Stimulated activated naive CD8-positive, alpha-beta T cell treated with anti-CD3 and anti-CD28 coated beads, Interleukin-15, Interleukin-2, amounts not matched to agents 100 ng/mL and 50 ng/mL, for 24 hours (primary cell): Measurements from ENCODE around the gene ALDH1A3.
A peak's percentile ranks its signal among the peaks of the same experiment; 100 is the strongest.

Experiments used
- H3K27ac Mint-ChIP-seq: one replicate; pipeline ENCODE4 v1.8.0; 2021; ENCODE audit warnings: mild to moderate bottlenecking, mixed read lengths
- H3K27me3 Mint-ChIP-seq: one replicate; pipeline ENCODE4 v1.8.0; 2021; ENCODE audit warnings: mixed read lengths
- H3K36me3 Mint-ChIP-seq: one replicate; pipeline ENCODE4 v1.8.0; 2021; ENCODE audit warnings: low read depth, mixed read lengths
- H3K4me1 Mint-ChIP-seq: one replicate; pipeline ENCODE4 v1.8.0; 2021; ENCODE audit warnings: low read depth, mixed read lengths
- H3K4me3 Mint-ChIP-seq: one replicate; pipeline ENCODE4 v1.8.0; 2021; ENCODE audit warnings: mild to moderate bottlenecking, mixed read lengths
- H3K9me3 Mint-ChIP-seq: one replicate; pipeline ENCODE4 v1.8.0; 2021; ENCODE audit warnings: mixed read lengths

ALDH1A3 gene

GRCh38 chr15:100900136-100900794, 20.6 kb downstream of the ALDH1A3 start:
- peaks cover 10% of the 10 kb centered on the region for H3K27me3 Mint-ChIP-seq
- no peak overlapping the region for H3K27ac Mint-ChIP-seq
- H3K36me3 Mint-ChIP-seq = no peaks in the 10 kb centered on the region
- H3K9me3 Mint-ChIP-seq = no peaks in the 10 kb centered on the region
- H3K4me3 Mint-ChIP-seq = no peak overlapping the region
- no peaks in the 10 kb centered on the region for H3K4me1 Mint-ChIP-seq

DNA sequence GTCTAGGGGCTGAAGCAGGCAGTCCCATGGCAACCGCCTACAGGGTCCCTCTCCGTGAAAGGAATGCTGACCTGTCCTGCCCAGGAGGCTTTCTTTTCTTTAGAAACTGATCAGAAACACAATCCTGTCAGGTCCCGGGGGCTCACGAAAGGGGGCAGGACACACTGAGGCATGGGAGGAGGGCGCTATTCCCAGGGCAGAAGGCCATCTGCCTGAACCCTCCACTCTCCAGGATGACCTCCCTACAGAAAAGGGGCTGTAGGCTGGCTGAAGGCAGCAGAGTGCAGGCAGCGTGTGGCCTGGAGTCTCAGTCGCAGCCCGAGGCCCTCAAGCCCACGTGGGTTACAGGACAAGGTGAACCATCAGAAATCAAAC, 21.2 kb downstream of the ALDH1A3 start:
- Mint-ChIP-seq H3K9me3 (no peaks in the 10 kb centered on the region), H3K27me3 (peaks cover 6% of the 10 kb centered on the region), H3K4me3 (no peak overlapping the region), H3K36me3 (no peaks in the 10 kb centered on the region), H3K27ac (no peak overlapping the region), H3K4me1 (no peaks in the 10 kb centered on the region)

DNA sequence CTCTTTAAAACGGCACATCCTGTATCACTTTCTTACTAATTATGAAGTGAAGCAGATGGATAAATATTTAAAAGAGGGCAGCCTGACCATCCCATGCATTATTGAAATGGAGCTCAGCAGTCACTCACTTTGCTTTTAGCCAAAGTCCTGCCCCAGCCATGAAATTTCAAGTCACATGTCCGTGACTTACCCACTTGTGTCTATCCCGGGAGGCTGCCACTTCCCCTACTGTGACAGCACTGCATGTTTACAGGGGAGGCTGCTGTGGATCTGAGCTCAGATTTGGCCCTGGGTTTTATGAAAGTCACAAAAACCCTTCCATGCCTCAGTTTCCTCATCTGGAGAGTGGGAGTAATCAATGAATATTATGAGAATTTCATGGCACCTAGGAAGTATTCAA, 21.7 kb downstream of the ALDH1A3 start:
- H3K4me1 Mint-ChIP-seq = no peaks in the 10 kb centered on the region
- H3K27ac Mint-ChIP-seq = no peak overlapping the region
- H3K4me3 Mint-ChIP-seq = no peak overlapping the region
- no peaks in the 10 kb centered on the region for H3K36me3 Mint-ChIP-seq
- H3K9me3 Mint-ChIP-seq = no peaks in the 10 kb centered on the region
- peaks cover 1% of the 10 kb centered on the region for H3K27me3 Mint-ChIP-seq

DNA sequence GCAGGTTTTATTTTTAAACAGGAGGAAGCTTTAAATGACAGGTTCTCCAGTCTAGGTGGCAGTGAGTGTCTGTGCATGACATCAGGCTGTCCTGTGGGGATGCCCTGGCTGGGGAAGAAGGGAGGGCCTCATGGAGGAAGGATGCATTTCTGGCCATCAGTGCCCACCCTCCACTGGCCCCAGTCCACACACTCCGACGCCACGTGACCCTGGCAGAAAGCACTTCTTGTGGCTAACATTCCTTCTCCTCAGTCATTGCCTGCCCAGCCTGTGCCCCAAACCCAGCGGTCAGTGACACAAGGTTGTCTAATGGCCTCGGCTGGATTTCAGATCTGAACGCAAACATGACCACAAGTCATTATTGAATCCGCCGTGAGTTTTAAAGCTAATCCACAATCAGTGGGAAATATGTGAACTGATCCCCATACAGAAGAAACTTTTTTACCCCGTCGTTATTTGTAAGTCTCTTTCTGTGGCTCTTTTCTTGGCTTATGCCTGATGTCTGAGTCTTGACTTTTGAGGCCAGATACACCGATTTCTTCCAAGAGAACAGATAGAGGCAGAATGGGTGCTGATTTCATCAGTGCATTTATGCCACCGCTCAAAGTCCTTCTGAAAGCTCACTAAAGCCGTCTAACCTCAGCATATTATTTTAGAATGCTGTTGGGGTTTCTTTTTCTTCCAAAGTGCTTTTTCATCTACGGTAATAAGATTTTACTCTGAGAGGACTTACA, 22.2 kb downstream of the ALDH1A3 start:
- Mint-ChIP-seq H3K4me1 (no peaks in the 10 kb centered on the region), H3K36me3 (no peaks in the 10 kb centered on the region), H3K9me3 (no peaks in the 10 kb centered on the region), H3K27ac (no peak overlapping the region), H3K4me3 (no peak overlapping the region), H3K27me3 (peaks cover 1% of the 10 kb centered on the region)

DNA sequence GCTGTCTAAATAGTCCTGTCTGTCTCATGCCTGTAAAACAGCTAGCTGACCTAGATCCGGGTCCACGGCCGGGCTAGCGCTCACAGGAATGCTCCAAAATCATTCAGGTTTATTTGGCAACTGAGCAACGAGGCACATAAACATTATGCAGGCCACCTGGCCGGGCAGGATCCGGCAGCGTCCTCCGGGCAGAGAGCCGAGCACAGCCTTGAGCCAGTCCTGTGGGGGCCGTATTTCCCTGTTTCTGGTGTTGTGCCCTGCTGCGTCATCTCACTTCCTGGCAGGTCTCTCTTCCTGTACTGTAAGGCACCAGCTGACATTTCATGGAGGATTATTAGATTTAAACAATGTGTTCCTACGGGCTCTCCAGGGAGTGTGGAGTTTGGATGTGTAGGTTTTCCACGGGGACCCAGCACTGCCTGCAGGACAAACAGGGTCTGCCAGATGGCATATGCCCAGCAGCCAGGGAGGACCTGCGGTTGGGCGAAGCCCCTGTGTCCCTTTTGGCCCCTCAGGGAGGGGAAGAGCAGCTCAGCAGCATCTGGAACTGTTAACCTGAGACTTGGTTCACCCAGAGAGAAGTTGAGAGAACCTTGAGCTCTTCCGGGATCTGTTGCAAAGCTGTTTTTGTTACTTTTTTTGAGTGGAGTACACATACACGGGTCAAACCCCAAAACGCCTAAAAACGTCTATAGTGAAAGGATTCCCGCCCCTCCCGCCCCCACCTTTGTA, 23.0 kb downstream of the ALDH1A3 start:
- H3K4me1 Mint-ChIP-seq = no peaks in the 10 kb centered on the region
- peaks cover 3% of the 10 kb centered on the region for H3K27me3 Mint-ChIP-seq
- H3K36me3 Mint-ChIP-seq = no peaks in the 10 kb centered on the region
- H3K27ac Mint-ChIP-seq = no peak overlapping the region
- H3K4me3 Mint-ChIP-seq = no peak overlapping the region
- H3K9me3 Mint-ChIP-seq = no peaks in the 10 kb centered on the region

DNA sequence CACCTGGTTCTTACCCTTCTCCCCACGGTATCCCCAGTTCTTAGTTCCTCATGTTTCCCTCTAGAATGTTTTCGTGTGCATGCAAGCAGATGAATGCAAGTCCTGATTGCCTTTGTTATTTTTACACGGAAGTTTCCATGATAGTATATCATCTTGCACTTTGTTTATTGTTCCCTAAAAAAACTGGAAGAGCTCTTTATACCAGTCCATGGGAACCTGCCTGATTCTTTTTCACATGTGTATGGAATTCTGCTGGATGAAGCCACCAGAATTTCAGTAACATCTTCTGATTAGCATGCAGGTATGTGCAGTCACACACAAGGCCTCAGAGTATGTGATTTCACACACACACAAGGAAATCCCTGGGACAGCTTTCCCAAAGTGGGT, 23.5 kb downstream of the ALDH1A3 start:
- Mint-ChIP-seq H3K9me3 (no peaks in the 10 kb centered on the region), H3K27ac (no peak overlapping the region), H3K4me1 (no peaks in the 10 kb centered on the region), H3K36me3 (no peaks in the 10 kb centered on the region), H3K27me3 (peaks cover 6% of the 10 kb centered on the region), H3K4me3 (no peak overlapping the region)

DNA sequence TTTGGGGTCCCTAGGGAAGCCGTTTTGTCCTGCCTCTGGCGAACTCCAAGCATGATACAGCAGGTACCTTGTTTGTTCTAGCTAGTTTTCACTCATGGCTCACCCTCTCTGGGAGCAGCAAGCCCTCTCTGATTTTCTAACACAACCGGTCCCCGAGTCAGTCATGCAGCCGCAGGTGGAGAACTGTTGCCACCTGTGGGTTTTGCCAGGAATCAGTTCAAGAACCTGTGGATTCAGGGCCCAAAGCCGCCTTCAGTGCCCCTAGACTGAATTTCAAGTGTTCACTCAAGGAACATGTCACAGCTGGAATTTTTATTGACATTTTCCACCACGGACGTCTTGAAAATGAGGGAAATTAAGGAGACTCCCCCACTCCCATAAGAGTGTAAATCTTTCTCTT, 26.2 kb downstream of the ALDH1A3 start:
- no peaks in the 10 kb centered on the region for H3K36me3 Mint-ChIP-seq
- no peaks in the 10 kb centered on the region for H3K9me3 Mint-ChIP-seq
- no peak overlapping the region for H3K4me3 Mint-ChIP-seq
- H3K27me3 Mint-ChIP-seq = peaks cover 7% of the 10 kb centered on the region
- no peak overlapping the region for H3K27ac Mint-ChIP-seq
- no peaks in the 10 kb centered on the region for H3K4me1 Mint-ChIP-seq

GRCh38 chr15:100908466-100908865, 28.8 kb downstream of the ALDH1A3 start:
- Mint-ChIP-seq H3K27ac (no peak overlapping the region), H3K36me3 (no peaks in the 10 kb centered on the region), H3K27me3 (peaks cover 17% of the 10 kb centered on the region), H3K9me3 (no peaks in the 10 kb centered on the region), H3K4me3 (no peak overlapping the region), H3K4me1 (no peaks in the 10 kb centered on the region)

DNA sequence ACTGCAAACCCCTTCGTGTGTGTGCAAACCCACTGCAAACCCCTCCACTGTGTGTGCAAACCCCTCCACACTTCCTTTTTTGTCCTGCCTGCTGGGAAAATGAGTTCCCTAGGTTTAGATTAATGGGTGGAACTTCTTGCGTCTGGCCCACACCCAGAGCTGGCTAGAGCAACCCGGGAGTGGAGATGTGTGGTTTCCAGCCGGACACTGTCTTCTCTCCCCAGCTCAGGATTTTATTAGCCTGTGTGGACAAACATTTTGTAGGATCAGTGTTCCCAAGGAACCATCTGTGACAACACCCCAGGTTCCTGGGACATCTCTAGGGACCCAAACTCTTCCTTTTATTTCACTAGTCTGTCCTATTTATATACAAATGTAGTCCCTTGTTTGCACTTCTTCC, 29.9 kb downstream of the ALDH1A3 start:
- Mint-ChIP-seq H3K27ac (no peak overlapping the region), H3K27me3 (peaks cover 22% of the 10 kb centered on the region), H3K36me3 (no peaks in the 10 kb centered on the region), H3K4me3 (no peak overlapping the region), H3K9me3 (no peaks in the 10 kb centered on the region), H3K4me1 (no peaks in the 10 kb centered on the region)

- H3K9me3 Mint-ChIP-seq = no peaks in the 10 kb centered on the region
- no peak overlapping the region for H3K27ac Mint-ChIP-seq
- H3K4me1 Mint-ChIP-seq = no peaks in the 10 kb centered on the region
- no peaks in the 10 kb centered on the region for H3K36me3 Mint-ChIP-seq
- H3K4me3 Mint-ChIP-seq = no peak overlapping the region
- H3K27me3 Mint-ChIP-seq = peaks cover 22% of the 10 kb centered on the region
Measured at GRCh38 chr15:100909989-100910955, 30.6 kb downstream of the ALDH1A3 start.

DNA sequence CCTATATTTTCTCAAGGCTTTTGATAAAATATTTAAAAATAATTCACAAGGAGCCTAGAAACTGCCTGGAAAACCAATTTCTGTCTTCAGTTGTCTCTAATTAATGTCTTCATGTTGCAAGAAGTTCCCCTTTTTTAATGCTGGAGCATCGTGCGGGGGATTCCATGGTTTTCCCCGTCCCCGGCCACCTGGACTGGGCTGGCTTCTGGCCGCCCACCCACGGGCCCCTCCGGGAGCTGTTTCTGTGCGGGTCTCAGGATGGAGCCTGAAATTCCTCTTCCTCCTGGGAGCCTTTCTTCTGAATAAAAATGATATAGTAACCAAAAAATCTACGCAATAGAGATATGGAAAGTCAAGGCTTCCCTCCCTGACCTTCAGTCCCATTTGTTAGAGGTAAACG, 31.5 kb downstream of the ALDH1A3 start:
- Mint-ChIP-seq H3K9me3 (no peaks in the 10 kb centered on the region), H3K36me3 (no peaks in the 10 kb centered on the region), H3K4me3 (no peak overlapping the region), H3K4me1 (no peaks in the 10 kb centered on the region), H3K27ac (no peak overlapping the region), H3K27me3 (peaks cover 22% of the 10 kb centered on the region)

GRCh38 chr15:100913961-100914360, 34.3 kb downstream of the ALDH1A3 start:
- no peak overlapping the region for H3K27ac Mint-ChIP-seq
- H3K27me3 Mint-ChIP-seq = peaks cover 33% of the 10 kb centered on the region
- H3K36me3 Mint-ChIP-seq = no peaks in the 10 kb centered on the region
- no peak overlapping the region for H3K4me3 Mint-ChIP-seq
- peaks cover 9% of the 10 kb centered on the region for H3K4me1 Mint-ChIP-seq
- H3K9me3 Mint-ChIP-seq = no peaks in the 10 kb centered on the region

DNA sequence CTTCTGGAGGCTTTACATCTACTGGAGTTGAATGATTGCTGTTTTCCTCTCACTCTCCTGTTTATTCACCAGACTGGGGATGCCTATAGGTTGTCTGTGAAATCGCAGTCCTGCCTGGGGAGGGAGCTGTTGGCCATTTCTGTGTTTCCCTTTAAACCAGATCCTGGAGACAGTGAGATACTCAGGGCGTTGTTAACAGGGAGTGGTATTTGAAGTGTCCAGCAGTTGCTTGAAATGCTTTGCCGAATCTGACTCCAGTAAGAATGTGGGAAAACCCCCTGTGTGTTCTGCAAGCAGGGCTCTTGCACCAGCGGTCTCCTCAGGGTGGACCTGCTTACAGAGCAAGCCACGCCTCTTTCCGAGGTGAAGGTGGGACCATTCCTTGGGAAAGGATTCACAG, 35.2 kb downstream of the ALDH1A3 start:
- no peak overlapping the region for H3K4me3 Mint-ChIP-seq
- H3K36me3 Mint-ChIP-seq = no peaks in the 10 kb centered on the region
- H3K9me3 Mint-ChIP-seq = no peaks in the 10 kb centered on the region
- peaks cover 35% of the 10 kb centered on the region for H3K27me3 Mint-ChIP-seq
- H3K4me1 Mint-ChIP-seq = peaks cover 10% of the 10 kb centered on the region
- H3K27ac Mint-ChIP-seq = no peak overlapping the region

- H3K4me3 Mint-ChIP-seq = peak overlapping the region; percentile 75
- no peaks in the 10 kb centered on the region for H3K36me3 Mint-ChIP-seq
- H3K4me1 Mint-ChIP-seq = peaks cover 35% of the 10 kb centered on the region
- H3K27ac Mint-ChIP-seq = no peak overlapping the region
- H3K9me3 Mint-ChIP-seq = no peaks in the 10 kb centered on the region
- peaks cover 59% of the 10 kb centered on the region for H3K27me3 Mint-ChIP-seq
Measured at GRCh38 chr15:100918034-100918689, 38.5 kb downstream of the ALDH1A3 start.
